ENCODE measurements around the gene RPS27L.

RPS27L gene
- total RNA-seq: 31.9 to 114 (median 58.2) reads per million in 18 experiments

DNA sequence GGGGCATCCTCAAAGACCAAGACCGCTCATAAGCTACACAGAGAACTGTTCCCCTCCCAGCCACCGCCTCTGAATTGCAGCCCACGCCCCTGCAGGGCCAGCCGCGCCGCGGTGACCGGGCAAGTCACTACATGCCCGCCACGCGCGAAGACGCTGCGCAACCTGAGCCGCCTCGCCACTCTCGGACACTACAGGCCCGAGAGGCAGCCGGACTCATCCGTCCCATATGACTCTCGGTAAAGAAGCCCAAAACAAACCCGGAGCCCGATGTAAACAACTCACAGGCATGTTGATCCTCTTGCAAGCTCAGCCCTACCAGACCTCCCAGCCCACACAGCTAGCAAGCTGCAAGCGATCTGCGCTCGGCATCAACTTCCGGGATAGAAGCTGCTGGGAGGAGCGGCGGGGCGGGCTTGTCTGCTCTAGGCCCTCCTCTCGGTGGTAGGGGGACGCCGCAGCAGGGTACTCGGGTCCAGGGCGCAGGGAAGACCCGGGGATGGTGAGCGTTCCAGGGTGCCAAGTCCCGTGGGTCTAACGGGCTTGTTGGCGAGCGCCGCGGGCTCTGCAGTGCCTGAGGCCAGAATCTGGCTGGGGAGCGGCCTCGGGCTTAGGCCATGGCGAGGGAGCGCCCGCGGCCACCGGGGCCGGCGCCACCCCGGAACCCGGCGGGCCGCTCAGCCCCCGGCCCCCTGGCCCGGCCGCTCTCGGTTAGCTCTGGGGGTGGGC is at the start of gene RPS27L:
Gene RPS27L, minus strand, starts transcription at position 360 of the 726 bp plus-strand sequence. Its CDS starts 72 bp downstream, at position 288.
- peak; percentile 92 to 95 for DNase-seq

DNA sequence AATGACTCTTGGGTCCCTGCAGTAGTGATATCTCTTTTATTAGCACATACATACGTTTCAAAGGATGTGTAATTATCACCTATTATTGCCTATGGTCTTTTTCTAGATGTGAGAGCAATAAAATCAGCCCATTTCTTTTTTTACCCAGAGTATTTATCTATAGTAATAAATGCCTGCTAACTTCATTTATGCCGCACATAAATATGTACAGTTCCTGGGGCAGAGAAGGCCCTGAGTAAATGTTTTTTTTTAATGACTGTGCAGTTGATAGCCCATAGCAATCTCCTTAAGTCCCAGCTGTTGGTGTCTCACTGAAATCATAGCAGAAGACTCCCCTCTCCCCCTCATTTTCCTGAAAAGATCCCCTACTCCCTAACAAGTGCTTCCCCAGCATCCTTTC is 48.8 kb upstream of the RPS27L start:
- DNase-seq: no peak

DNA sequence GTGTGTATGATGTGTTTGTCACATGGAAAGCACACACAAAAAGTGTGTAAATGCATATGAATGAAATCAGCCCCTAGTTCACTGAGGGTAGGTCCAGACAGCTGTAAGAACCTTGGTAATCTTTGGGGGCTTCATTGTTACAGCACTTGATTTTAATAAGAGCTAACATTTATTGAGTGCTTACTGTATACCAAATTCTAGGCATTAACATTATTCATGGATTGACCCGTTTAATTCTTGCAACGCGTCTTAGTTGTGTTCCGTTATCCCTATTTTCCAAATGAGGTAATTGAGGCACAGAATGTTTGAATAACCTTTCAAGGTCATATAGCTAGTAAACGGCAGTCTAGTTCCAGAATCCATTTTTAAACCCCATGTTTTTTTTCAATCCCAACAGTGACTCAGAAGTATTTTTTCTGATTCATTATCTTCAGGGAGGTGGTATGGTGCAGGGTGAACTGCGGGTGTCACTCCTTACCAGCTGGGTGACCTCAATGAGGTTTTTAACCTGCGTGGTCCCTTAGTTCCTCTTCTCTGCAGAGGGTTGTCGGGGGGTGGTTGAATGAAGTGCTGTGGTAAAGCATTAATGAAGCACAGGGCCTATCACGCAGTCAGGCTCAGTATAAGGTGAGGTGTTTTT is 46.3 kb upstream of the RPS27L start:
- peak; percentile 33 to 38 for DNase-seq

DNA sequence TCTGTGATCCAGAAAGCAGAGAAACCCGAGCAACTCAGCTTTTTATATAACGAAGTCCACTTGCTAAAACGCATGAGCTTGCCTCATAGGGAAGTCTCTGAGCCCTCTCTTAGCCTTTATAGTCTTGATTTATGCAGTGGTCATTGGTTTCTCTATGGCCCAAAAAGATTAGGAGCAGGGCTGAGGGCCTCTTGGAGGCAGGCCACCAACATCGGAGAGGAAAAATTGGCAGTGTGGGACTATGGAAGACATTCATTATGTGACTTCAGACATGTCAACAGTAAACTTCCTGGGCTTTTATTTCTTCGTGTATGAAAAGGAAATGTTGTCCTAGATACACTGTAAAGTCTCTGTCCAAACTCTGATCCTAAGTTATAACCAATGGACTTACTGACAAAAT is 45.6 kb upstream of the RPS27L start:
- no peak for DNase-seq

DNA sequence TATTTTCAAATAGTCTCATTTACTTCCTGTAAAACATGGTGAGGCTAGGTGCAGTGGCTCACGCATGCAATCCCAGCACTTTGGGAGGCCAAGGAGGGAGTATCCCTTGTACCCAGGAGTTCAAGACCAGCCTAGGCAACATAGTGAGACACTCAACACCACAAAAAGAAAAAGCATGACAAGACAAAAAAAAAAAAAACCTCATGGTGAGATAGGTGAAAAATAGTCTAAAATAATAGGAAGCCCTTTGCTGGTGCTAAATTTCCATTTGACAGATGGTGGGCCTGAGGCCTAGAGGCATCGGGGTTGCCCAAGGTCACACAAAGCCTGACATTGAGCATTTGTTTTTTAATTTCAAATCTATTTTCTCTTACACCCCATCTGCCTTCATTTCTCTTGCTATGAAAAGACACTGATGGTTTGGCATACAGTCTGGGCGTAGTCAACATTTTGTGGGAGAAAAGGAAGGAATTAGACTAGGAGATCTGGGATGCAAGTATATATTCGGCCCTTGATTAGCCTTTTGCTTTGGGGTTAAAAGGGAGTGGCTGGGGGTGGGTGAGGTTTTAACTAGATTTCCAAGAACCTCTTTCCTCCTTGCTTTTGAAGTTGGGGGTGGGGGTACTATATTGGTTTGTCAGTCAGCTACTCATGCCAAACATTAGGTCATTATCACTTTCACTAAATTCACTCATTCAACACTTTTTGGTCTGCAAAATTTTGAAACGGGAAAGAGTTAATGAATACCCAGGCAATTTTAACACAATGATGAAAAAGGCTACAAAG is 43.4 kb upstream of the RPS27L start:
- DNase-seq: no peak

DNA sequence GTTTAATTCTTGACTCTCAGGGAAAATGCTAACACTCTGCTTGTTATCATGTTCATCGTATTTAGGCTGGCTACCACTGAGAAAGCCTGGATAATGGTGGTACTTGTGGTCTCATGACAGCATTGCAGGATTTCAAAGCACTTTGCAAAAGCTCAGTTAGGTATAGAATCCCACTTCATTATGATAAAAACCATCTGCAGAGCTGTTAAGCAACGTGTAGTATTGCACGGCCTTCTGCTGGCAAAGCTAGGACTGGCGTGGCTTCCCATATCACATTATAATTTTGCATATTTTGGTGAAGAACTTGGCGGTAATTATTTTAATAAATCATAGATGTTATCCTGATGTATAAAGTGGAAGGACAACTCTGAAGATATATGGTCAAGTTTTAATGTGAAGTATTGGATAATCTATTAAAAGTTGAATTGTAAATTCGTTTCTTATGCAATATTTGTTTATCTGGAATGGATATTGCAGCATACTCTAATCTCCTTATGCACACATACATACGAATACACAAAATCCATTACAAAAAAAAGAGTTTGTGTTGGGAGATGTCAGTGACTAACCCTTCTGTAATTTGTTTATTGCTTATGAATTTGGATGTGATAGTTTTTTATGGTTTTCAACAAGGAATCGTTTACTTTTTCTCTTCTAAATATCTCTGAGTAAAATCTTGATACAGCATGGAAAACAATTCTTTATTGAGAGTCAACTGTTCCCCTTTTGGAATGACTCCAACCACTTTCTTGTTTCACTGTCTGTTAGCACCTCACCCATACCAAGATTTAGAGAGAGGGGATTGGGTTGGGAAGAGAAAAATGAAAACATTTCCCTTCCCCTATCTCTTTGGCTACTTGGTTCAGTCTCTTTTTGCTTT is 41.3 kb upstream of the RPS27L start:
- DNase-seq: no peak

DNA sequence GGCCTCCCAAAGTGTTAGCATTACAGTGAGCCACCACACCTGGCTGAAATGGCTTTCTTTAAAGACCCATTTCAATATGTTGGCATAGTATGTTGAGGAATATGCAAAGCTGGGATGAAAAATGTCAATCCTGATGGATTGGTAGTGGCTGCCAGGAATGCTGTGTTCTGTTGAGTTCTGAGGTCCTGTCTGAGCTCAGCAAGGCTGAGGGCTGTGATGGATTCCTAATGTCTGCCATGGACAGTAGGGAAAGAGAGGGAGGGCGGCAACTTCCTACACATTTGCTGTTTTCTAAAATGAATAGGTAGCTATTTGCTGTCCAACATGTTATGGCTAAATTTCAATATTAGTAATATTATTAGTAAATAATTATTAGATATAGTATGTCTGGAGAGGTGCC is 40.3 kb upstream of the RPS27L start:
- DNase-seq: no peak

DNA sequence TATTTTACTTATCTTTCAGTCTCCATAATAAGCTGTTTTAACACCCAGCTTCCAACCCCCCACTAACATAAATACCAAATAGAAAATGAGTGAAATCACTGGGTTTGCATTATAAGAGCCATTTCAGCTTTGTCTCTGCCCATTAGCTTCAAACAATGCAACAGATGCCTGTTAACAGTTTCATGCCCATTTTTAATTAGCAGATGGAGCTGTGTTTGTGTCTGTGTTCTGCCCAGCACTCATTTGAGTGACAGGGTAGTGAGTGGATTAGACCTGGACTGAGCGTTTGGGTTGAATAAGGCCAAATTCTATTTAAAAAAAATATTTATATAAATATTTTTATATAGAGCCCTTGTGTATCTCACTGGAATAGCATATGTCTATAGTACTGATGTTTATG is 39.6 kb upstream of the RPS27L start:
- no peak for DNase-seq

DNA sequence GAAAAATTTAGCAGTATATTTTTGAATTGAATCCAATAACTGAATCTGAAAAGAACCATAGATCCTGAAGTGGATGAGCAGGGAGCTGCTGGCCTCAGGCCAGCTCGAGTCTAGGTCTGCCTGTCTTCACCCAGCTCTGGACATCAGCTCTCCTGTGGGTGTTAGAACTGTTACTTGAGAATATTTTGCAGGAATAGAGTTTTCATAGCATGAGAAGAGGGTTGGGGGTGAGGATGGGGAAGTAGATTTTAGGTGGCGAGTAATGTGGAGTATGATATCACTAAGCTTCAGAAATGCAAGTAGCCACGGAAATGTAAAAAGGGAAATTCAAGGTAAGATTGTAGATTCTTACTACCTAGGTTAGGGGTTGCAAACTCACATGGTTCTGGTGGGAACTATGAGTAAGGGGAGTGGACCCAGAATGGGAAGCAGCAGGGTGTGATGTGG is 38.3 kb upstream of the RPS27L start:
- no peak for DNase-seq

DNA sequence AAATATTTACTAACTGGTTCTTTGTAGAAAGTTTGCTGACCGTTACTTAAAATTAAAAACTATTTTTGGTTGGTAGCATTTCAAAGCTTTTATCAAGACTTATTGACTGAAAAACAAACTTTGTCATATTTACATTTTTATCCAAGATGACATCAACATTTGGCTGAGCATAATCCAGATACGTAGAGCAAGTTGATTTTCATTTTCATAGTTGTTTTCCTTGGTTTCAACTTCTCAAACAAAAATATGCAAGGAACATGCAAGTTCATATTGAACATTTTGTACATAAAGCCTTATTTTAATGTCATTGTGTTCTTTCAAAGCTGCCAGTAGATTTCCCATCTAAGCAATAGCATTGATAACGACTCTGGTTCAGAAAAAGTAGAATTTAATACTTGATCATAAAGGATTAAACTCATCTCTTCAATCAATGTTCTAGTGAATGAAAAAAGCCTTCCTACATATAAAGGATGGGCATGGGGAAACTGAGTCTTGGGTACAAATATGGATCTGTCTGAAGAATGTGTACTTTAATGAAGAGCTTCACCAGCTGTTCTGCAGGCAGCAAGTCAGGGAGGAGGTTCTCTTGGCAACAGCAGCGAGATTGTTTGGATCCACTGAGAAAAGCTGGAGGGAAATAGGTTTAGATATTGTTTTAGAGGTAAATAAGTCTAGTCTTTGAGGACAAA is 37.7 kb upstream of the RPS27L start:
- DNase-seq: no peak

DNA sequence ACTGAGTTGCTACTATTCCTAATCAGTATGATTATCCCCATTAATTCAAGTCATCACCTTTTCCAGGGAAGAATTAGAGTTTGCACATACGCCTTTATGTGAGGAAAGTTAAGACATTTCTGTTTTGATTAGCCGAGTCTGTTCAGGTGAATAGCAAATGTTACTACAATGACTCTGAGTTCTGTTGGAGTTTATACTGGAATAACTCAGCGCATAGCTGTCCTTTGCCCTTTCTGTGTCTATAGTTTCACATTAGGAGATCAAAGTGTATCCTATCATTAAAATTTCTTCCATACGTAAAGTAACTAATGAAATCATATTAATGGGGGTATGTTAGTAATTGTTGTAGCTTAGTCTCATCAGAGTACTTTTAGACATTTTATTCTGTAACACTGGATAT is 37.0 kb upstream of the RPS27L start:
- no peak for DNase-seq

DNA sequence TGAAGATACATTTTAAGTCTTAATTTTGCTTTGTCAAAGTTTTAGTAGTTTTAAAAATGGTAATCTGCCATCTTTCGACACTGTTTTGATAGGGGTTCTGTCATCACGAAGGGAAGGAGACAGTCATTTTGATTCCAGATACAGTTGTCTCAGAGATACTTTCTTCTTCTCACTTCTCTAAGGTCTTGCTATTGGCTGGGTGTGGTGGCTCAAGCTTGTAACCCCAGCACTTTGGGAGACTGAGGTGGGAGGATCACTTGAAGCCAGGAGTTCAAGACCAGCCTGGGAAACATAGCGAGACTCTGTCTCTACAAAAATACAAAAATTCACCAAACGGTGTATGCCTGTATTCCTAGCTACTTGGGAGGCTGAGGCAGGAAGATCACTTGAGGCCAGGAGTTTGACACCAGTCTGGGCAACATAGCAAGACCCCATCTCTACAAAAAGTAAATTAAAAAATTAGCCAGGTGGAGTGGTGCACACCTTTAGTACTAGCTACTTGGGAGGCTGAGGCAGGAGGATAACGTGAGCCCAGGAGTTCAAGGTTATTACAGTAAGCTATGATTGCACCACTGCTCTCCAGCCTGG is 35.4 kb upstream of the RPS27L start:
- DNase-seq: no peak

DNA sequence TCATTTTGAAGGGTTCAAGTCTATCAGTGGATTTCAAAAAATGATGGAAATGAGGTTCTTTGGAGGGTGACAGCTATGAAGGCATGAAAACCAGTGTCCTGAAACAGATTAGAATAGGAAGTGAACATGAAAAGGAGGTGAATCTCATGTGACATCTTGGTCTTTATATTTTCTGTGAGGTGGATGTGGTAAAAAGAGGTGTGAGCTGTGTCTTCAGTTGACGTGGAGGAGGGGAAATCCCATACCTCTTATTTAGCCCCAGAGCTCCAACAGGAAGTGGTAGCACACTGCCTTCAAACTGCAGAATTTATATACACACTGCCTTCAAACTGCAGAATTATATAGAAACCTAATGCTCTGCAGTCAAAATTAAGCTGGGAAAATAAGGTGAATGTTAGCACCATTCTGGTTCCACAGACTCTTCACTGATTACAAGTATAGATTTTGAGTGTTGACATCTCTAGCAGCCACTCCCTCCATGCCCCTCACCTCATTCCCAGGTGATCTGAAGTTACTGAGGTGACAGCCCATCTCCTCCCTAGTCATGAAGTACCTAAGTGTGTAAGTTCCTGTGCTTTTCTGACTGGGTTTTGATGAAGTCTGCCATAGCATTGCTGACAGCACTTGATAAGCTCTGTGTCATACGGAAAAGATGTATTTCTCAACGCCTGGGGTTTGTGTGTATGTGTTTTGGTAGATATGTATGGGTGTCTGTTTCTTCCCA is 34.8 kb upstream of the RPS27L start:
- peak in 1 of 2 donors; percentile 36 for DNase-seq

DNA sequence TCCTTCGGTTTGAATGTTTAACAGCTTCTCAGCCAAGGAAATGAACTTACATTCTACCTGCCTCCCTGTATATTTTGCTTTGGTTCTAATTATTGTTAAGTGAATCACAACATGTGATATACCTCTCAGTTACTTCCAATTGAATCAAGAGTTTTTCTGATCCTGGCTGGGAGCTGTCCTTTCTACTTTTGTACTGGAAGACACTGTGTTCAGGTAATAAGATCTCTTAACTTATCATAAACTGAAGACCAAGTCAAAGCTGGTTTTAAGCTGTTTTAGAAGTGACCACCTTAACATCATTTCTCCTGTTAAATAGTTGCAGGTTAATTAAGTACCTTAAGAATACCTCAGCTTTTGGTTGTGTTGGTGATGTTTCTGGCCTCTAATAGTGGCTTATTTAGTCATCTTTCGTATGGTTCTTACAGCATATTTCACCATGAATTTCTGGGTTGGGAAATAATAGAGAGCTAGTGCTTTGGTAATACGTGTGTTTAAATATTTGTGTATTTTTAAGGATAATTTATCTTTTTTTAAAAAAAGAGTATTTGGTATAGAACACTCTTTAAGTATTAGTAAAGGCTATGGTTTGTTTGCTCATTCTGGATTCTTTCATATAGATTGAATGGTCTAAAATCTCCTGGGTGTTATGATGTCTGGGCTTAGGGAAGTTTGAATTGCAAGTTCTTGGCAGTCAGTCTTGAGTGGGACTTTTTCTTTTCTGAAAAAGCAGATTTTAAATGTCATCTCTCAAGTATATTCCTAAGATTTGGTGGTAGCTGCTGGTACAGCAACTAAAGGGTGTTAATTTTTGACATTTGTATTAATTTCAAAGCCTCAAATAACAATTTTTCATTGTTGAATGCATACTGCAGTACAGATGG is 33.7 kb upstream of the RPS27L start:
- peak; percentile 24 to 57 for DNase-seq

DNA sequence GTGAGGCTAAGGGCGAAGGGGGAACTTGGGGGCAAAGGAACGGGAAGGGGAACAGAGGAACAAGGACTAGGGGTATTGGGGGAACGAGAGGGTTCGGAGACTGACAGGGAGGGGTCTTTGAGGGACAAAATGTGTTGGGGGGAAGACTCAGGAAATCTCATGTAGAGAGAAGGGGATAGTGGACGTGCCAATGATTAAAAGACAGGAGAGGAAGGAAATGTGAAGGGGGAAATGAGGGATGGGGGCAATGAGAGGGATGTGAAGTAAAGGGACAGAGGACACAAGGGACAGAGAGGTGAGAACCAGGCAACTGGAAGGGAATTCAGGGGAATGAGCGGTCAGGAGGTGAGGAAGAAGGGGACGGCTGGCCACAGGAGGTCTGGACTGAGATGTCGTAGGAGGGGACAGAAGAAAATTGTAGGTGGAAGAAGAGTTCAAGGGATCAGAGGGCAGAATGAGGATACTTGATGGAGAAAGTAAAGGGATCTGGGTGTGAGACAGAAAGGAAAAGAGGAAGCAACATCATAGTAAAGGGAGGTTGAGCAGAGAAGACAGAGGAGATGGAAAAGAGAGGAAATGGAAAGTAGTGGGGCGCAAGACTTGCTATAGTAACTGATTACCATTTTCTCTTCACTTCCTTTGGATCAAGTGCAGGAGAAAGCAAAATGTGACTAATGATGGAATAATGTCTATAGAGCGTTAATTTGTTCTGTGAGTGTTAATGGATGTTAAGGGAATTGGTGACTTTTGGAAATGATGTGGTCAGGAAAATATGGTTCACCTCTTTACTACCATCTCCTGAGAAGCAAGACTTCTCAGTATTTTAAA is 32.9 kb upstream of the RPS27L start:
- peak; percentile 33 to 64 for DNase-seq

DNA sequence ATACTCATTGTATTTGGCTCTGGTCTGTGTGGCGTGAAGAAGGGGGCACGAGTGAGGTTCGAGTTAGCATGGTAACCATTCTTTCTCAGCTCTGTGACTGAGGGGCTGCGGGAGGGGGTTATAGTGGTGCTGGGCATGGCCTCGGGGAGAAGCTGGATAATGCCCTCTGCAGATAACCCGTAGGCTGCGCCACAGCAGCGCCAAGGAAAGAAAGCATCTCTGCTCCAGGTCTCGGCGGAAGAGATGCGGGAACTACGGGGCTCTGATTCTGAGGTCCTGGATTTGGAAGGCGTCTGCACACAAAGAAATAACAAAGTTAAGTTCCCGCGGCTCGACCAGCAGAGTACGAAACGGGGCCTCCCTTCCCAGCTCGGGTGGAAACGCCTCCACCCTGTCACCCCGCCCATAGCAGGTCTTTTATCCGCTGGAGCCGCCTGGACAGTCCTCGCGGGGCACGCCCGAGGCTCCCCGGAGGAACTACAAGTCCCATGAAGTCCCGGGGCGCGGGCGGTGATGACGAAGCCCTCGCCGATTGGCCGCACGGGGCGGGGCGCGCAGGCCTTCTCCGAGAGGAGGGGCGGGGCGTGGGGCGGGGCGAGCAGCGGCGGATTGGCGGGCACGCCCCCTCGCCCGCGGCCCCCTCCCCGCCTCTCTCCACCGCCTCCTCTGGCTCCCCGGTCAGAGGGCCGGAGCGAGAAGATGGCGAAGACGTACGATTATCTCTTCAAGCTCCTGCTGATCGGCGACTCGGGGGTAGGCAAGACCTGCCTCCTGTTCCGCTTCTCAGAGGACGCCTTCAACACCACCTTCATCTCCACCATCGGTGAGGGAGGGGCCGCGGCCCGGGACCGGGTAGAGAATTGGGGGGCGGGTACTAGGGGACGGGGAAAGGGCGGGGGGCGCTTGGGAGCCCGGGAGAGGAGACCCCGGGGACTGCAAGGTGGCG is 31.9 kb upstream of the RPS27L start, which contains the start of gene RAB8B:
Gene RAB8B, plus strand, starts transcription at position 681 of the 946 bp plus-strand sequence. Its CDS starts 19 bp downstream, at position 700.
- peak; percentile 98 to 99 for DNase-seq

DNA sequence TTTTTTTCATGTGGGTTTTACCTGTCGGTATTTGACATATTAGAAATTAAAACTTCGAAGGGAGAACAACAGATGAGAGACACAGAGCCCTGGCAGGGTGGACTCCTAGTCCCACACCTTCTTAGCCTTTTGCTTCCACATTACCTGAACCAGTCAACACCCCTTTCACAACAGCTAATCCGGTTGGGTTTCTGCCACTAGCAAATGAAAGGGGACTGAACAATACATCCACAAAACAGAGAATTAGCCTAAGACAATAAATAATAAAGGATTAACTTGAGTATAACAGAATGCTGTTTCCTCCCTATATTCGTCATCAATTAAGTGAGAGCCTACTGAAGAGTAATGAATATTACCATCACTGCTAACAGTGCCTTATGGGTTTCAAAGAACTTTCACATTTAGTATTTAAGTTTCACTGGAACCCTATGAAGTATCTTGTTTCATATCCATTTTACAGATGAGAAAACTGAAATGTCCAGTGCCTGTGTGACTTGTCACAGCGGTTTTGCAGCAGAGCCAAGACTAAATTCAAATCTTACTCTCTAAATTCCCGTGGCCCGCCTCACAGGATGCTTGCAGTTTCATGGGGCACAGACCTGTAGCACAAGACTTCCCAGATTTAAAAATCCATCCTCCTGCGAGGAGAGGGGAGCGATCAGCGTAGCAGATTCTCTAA is 31.1 kb upstream of the RPS27L start:
- DNase-seq: no peak
